Measurements from ENCODE around the gene DHX15.
A peak's percentile ranks its signal among the peaks of the same experiment; 100 is the strongest.
"Not testable (repeated sequence)": the region's sequence is repeated elsewhere in the genome, so short reads cannot be mapped to it uniquely, and the experiment has no call there.

The DHX15 gene

GRCh38 chr4:24544208-24544988 lies 40.0 kb downstream of the DHX15 start:
- DNase-seq (ENCODE audit: low read depth): no peak

- DNase-seq (ENCODE audit: low read depth): no peak
These were observed 47.3 kb downstream of the DHX15 start for GRCh38 chr4:24537025-24537424.

DNA sequence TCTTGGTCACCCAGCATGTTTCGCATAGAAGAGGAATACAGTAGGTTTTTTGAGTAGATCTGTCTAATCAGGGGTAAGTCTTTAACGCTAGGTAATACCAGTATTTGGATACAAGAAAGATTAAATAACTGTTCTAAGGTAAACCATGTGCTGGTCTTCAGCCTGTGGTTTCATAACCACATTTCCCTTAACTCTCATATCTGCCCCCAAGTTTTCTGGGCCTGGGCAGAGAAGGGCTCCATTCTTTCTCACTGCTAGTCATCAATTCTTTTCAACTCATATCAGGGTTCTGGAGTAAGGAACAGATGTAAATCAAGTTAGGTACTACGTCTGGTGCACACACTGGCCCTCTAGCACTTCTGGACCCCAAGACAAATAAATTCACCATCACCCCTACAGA lies 49.0 kb downstream of the DHX15 start:
- no peak for DNase-seq (ENCODE audit: low read depth)

DNA sequence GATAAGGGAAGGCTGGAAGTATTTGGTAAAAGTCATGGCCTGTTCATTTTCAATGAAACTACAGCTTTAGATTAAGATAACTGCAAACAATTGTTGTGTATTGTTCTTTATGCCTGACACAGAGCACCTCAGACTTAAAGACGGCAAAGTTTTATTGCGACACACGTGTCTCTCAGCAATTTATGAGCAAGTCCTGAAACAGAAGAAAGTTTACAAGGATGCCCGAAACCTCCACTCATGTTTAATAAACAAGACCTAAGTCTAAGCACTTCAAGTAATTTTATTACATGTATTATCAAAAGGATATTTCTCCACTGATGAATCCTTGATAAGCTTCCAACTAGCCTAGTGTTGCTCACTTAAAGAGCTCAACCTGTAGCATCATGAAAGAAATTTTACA lies 51.0 kb downstream of the DHX15 start:
- DNase-seq (ENCODE audit: low read depth): no peak

GRCh38 chr4:24529555-24529954 lies 54.8 kb downstream of the DHX15 start:
- DNase-seq (ENCODE audit: low read depth): no peak

GRCh38 chr4:24527371-24527770 lies 57.0 kb downstream of the DHX15 start:
- no peak for DNase-seq (ENCODE audit: low read depth)

DNA sequence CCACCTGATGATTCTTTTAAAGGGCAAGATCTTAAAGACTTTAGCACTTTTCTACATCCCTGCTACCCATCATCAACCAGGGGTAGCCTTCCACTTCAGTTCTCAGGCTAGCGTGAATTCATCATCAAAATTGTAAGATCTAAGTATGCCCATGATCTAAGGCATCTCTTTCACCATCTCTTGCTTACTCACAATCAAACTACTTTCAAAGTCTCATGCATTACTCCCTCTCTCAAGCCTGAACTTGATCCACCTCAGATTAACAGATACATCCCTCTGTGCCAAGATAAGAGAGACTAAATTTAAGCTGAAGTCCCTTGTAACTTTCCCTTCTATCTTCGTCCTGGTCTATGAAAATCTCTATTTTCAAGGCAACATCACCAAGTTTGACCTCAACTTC lies 62.8 kb downstream of the DHX15 start:
- no peak for DNase-seq (ENCODE audit: low read depth)

- no peak for DNase-seq (ENCODE audit: low read depth)
These were observed 64.7 kb downstream of the DHX15 start for GRCh38 chr4:24519649-24520048.

DNA sequence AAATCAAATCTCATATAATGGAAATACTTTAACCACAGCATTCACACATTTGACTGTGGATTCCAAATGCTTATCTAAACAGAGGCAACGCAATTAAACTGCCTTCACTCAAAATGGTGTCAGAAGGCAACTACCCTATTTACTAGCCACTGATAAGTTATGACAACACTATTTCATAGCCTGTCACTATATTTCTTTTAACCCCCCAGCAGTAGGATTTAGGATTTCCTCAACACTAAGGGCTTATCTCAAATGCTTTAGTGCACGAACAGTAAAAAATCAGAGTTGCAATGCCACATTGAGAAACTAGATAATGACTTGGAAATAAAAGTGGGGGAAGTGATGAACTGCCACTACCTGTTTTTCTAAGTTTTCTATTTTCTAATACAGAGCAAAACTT lies 66.7 kb downstream of the DHX15 start:
- DNase-seq (ENCODE audit: low read depth): no peak

DNA sequence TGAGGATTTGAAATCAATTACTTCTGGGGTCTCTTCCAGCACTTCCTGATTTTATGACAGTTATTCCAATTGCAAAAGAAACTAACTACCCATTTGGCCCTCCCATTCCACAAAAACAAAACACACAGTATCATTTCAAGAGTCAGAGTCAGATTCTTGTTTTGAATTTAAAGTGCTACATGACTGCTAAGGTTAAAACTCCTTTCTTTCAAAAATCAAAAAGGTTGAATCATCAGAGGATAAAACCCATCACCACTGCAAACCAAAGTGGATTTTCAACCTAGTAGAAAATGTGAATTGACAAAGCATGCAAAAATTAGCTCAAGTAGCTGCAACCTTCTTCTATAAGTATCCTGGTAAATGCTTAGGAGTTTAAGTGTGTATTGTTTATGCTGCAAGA lies 67.4 kb downstream of the DHX15 start:
- no peak for DNase-seq (ENCODE audit: low read depth)

GRCh38 chr4:24515698-24516097 lies 68.7 kb downstream of the DHX15 start:
- DNase-seq (ENCODE audit: low read depth): no peak

DNA sequence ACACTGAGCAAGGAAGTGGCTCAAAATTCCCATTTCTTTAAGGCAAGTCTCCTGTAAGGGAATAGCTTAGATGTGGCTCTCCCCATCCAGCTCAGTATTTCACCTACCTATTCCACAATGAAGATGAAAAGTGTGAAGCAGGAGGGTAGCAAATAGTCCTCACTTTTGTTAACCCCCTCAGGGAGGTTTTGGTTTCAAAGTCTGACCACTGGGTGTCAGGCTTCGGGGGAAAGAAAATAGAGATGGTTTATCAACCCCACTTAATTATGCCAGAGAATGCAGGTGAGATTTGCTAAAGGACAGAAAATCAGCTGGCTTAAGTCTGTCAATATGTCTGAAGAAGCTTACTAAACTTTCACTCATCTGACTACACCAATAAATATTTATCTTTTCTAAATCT lies 69.5 kb downstream of the DHX15 start:
- no peak for DNase-seq (ENCODE audit: low read depth)

DNA sequence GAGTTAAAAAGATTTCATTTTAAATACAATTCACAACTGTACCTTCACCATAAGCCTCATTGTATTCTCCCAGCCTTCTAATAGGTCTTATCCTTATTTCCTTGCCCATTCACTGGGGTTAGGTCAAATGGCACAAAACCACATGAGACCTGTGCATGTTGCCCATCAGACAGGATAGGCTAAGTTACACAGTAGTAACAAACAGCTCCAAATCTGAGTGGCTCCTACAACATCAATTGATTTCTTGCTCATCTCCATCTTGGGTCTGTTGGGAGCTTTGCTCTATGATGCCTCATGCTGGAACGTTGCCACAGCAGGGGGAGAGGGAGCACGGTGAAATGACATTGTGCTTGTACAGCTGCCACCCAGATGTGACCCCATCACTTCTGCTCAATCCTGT lies 70.6 kb downstream of the DHX15 start:
- DNase-seq (ENCODE audit: low read depth): no peak

- no peak for DNase-seq (ENCODE audit: low read depth)
These were observed 72.8 kb downstream of the DHX15 start for GRCh38 chr4:24511371-24512063.

- no peak for DNase-seq (ENCODE audit: low read depth)
These were observed 74.3 kb downstream of the DHX15 start for GRCh38 chr4:24510091-24510490.

DNA sequence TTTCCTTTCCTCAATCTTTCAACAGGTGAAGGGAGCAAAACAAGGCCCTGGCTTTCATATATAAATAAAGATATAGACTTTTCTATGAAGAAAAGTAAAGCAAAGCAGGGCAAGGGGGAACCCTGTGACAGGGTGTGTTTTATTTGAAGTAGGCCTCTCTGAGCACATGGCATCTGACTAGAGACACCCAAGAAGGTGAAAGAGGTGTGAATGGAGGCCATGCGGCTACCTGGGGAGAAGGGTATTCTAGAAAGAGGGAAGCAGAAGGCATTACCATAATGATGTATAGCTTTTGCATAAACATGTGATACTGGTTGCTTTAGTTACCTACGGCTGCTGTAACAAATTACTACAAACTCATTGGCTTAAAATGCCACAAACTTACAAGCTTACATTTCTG lies 75.8 kb downstream of the DHX15 start:
- no peak for DNase-seq (ENCODE audit: low read depth)

- no peak for DNase-seq (ENCODE audit: low read depth)
These were observed 76.9 kb downstream of the DHX15 start for GRCh38 chr4:24507439-24507838.

DNA sequence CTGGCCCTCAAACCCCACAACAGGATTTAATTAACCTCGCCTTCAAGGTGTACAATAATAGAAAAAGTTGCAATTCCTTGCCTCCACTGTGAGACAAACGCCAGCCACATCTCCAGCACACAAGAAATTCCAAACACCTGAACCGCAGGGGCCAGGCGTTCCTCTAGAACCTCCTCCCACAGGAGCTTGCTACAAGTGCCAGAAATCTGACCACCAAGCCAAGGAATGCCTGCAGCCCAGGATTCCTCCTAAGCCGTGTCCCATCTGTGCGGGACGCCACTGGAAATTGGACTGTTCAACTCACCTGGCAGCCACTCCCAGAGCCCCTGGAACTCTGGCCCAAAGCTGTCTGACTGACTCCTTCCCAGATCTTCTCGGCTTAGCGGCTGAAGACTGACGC lies 81.3 kb downstream of the DHX15 start:
- not testable (repeated sequence) for DNase-seq (ENCODE audit: low read depth)

- DNase-seq (ENCODE audit: low read depth): no peak
These were observed 87.1 kb downstream of the DHX15 start for GRCh38 chr4:24497221-24497620.

- DNase-seq (ENCODE audit: low read depth): no peak
These were observed 87.8 kb downstream of the DHX15 start for GRCh38 chr4:24496597-24496996.

GRCh38 chr4:24495388-24495787 lies 89.0 kb downstream of the DHX15 start:
- DNase-seq (ENCODE audit: low read depth): no peak

- DNase-seq (ENCODE audit: low read depth): no peak
These were observed 94.5 kb downstream of the DHX15 start for GRCh38 chr4:24489870-24490269.

- DNase-seq (ENCODE audit: low read depth): peak; percentile 41
These were observed 95.8 kb downstream of the DHX15 start for GRCh38 chr4:24488399-24489164.
